HFFc6 (cell line): ENCODE data around the gene ASAP2. TPM values are rescaled to one million over a fixed set of nuclear protein-coding genes. Genes with fewer than 3 reads are reported as not detected.

Source experiments
- DNase-seq: peaks from one replicate; pipeline ENCODE4 v3.0.0-alpha.2; 2018
- H3K27ac Mint-ChIP-seq: 2 replicates; pipeline ENCODE4 v1.8.0; 2020; ENCODE audit warnings: mild to moderate bottlenecking, mixed read lengths
- H3K27me3 Mint-ChIP-seq: 2 replicates; pipeline ENCODE4 v1.8.0; 2021; ENCODE audit warnings: mild to moderate bottlenecking, moderate library complexity, mixed read lengths; ENCODE audit not compliant: insufficient read depth
- H3K36me3 Mint-ChIP-seq: 2 replicates; pipeline ENCODE4 v1.8.0; 2021; ENCODE audit warnings: low read depth, mixed read lengths
- H3K4me1 Mint-ChIP-seq: 2 replicates; pipeline ENCODE4 v1.8.0; 2020; ENCODE audit warnings: low read depth, mixed read lengths
- H3K4me3 Mint-ChIP-seq: 2 replicates; pipeline ENCODE4 v1.8.0; 2020; ENCODE audit warnings: mild to moderate bottlenecking, moderate library complexity, mixed read lengths
- H3K9me3 Mint-ChIP-seq: 2 replicates; pipeline ENCODE4 v1.8.0; 2020; ENCODE audit warnings: mild to moderate bottlenecking, mixed read lengths
- total RNA-seq, 6 experiments: library from RNA; stranded (reverse); fragmentation: NEBNext Ultra II Directional; extraction: Animal tissue kit (Norgen Biotek cat#: 25700); gene quantifications; 2 replicates in 1 of 6; 3 replicates in 5 of 6; pipeline ENCODE4 v1.2.3, GENCODE V29; 2021
- TF ChIP-seq, protein P1 (sequence below): fragments of 200-600 bp; sonication (generic); IDR thresholded peaks from 2 replicates; pipeline ENCODE4 v1.5.0; 2021; ENCODE audit warnings: antibody characterized with exemption, mild to moderate bottlenecking

Gene ASAP2
- total RNA-seq, 6 experiments from 2014 or later, result 31.2 to 37.4 (median 34.3) TPM

- Mint-ChIP-seq H3K9me3 (no peaks in the 10 kb centered on the region), H3K36me3 (peaks cover 32% of the 10 kb centered on the region), H3K27ac (no peak overlapping the region), H3K4me3 (no peak overlapping the region), H3K4me1 (peaks cover 67% of the 10 kb centered on the region), H3K27me3 (no peaks in the 10 kb centered on the region; the same call in none of the 2 replicates)
- TF ChIP-seq, protein P1, sequence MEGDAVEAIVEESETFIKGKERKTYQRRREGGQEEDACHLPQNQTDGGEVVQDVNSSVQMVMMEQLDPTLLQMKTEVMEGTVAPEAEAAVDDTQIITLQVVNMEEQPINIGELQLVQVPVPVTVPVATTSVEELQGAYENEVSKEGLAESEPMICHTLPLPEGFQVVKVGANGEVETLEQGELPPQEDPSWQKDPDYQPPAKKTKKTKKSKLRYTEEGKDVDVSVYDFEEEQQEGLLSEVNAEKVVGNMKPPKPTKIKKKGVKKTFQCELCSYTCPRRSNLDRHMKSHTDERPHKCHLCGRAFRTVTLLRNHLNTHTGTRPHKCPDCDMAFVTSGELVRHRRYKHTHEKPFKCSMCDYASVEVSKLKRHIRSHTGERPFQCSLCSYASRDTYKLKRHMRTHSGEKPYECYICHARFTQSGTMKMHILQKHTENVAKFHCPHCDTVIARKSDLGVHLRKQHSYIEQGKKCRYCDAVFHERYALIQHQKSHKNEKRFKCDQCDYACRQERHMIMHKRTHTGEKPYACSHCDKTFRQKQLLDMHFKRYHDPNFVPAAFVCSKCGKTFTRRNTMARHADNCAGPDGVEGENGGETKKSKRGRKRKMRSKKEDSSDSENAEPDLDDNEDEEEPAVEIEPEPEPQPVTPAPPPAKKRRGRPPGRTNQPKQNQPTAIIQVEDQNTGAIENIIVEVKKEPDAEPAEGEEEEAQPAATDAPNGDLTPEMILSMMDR, result no peak
- no peak for DNase-seq
Observed at GRCh38 chr2:9291866-9292265, 85.3 kb downstream of the ASAP2 start.

GRCh38 chr2:9292426-9292825 lies 85.8 kb downstream of the ASAP2 start:
- peaks cover 62% of the 10 kb centered on the region for H3K4me1 Mint-ChIP-seq
- no peak overlapping the region for H3K4me3 Mint-ChIP-seq
- DNase-seq, result no peak
- peaks cover 32% of the 10 kb centered on the region for H3K36me3 Mint-ChIP-seq
- no peaks in the 10 kb centered on the region; the same call in none of the 2 replicates for H3K27me3 Mint-ChIP-seq
- H3K27ac Mint-ChIP-seq, result no peak overlapping the region
- TF ChIP-seq, protein P1, result no peak
- H3K9me3 Mint-ChIP-seq, result no peaks in the 10 kb centered on the region

DNA sequence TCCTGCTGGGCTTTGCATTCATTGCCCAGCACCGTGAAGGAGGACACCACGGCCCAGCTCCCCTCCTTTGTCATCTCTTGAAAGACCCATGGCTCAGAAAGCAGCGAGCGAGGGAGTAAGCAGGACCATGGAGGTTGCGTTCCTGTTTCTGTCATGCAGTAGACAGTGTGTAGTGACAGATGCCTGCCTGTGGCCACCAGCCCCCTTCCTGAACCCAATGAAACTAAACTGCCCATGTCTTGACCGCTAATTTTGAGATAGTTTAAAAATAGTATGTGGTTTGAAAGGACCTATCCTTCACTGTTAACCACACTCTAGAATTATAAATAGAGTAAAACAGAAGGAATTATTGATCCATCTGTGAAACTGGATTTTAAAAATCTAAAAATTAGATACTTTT lies 88.2 kb downstream of the ASAP2 start:
- H3K9me3 Mint-ChIP-seq, result no peaks in the 10 kb centered on the region
- H3K27me3 Mint-ChIP-seq, result no peaks in the 10 kb centered on the region; the same call in 1 of the 2 replicates
- no peak overlapping the region for H3K4me3 Mint-ChIP-seq
- peaks cover 35% of the 10 kb centered on the region for H3K36me3 Mint-ChIP-seq
- TF ChIP-seq, protein P1, result no peak
- no peak overlapping the region for H3K27ac Mint-ChIP-seq
- H3K4me1 Mint-ChIP-seq, result peaks cover 49% of the 10 kb centered on the region
- no peak for DNase-seq

GRCh38 chr2:9296559-9296958 lies 89.9 kb downstream of the ASAP2 start:
- no peak overlapping the region for H3K4me3 Mint-ChIP-seq
- no peaks in the 10 kb centered on the region for H3K9me3 Mint-ChIP-seq
- peaks cover 43% of the 10 kb centered on the region for H3K4me1 Mint-ChIP-seq
- H3K36me3 Mint-ChIP-seq, result peaks cover 32% of the 10 kb centered on the region
- DNase-seq, result no peak
- TF ChIP-seq, protein P1, result no peak
- no peak overlapping the region; the same call in 1 of the 2 replicates for H3K27ac Mint-ChIP-seq
- H3K27me3 Mint-ChIP-seq, result no peaks in the 10 kb centered on the region; the same call in 1 of the 2 replicates

GRCh38 chr2:9297156-9297555 lies 90.5 kb downstream of the ASAP2 start:
- DNase-seq, result no peak
- TF ChIP-seq, protein P1, result no peak
- H3K27me3 Mint-ChIP-seq, result no peaks in the 10 kb centered on the region; the same call in 1 of the 2 replicates
- H3K9me3 Mint-ChIP-seq, result no peaks in the 10 kb centered on the region
- peaks cover 38% of the 10 kb centered on the region for H3K4me1 Mint-ChIP-seq
- peaks cover 26% of the 10 kb centered on the region for H3K36me3 Mint-ChIP-seq
- H3K4me3 Mint-ChIP-seq, result no peak overlapping the region
- H3K27ac Mint-ChIP-seq, result peak overlapping the region; percentile 42; the same call in 1 of the 2 replicates

DNA sequence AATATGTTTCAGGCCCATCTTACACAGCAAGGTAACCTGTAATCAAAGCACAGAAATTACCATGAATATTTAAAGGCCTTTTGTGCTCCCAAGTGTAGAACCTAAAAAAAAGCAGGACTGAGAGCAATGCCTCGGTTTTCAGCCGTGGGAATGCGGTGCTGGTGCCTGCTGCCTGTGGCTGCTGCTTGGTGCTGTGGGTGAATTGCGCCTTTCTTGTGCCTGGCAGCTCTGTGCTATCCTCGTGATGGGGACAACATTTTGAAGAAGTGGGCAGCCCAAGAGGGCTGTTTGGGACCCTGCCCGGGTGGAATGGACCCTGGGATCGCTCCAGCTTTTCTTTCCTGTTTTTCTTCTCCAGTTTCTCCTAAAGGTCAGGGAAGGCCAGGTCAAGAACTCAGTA lies 91.2 kb downstream of the ASAP2 start:
- TF ChIP-seq, protein P1, result no peak
- no peak overlapping the region for H3K4me3 Mint-ChIP-seq
- peaks cover 32% of the 10 kb centered on the region for H3K4me1 Mint-ChIP-seq
- H3K36me3 Mint-ChIP-seq, result peaks cover 25% of the 10 kb centered on the region
- H3K27ac Mint-ChIP-seq, result no peak overlapping the region
- DNase-seq, result no peak
- no peaks in the 10 kb centered on the region for H3K9me3 Mint-ChIP-seq
- no peaks in the 10 kb centered on the region; the same call in 1 of the 2 replicates for H3K27me3 Mint-ChIP-seq
